ENCODE data around the gene MGAT3.

DNA sequence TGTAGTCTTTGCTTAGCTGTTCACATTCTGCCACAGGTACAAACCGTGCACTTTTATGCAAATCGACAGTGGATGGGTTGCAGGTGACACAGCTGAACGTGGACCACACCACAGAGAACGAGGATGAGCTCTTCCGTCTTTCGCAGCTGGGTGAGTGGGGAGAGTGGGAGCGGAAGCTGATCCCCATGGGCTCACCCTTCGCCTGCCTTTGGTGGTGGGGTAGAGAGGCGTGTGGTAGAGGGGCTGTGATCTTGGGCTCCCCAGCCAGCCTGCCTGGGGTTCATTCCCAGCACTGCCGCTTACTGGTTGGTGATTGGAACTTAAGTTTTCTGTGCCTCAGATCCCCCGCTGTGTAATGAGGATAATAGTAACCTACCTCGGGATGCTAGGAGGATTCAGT is 38.1 kb upstream of the MGAT3 start:
- TF ChIP-seq SUZ12 (IDR thresholded peaks at IDR 0.05; ENCODE audit: extremely low read depth, insufficient read depth, insufficient read length): no peak
- TF ChIP-seq YY1 (IDR thresholded peaks at IDR 0.05; ENCODE audit: insufficient read depth, insufficient read length): no peak

All from NT2/D1 (cell line).